SK-N-SH (cell line): ENCODE measurements around the gene HEXD. TPM values are rescaled to one million over a fixed set of nuclear protein-coding genes. Genes with fewer than 3 reads are reported as not detected.

ENCODE experiments used
- CTCF ChIA-PET: fragments of 300-600, 350-600 bp; formaldehyde crosslinking; extraction: SDS; loops from one replicate; lab custom pipeline; 2021; lab: Yijun Ruan, JAX
- POLR2A ChIA-PET: fragments of 350-600 bp; sonication (Branson Sonifier 250); formaldehyde crosslinking; extraction: SDS; loops from one replicate; lab custom pipeline; 2020; ENCODE audit warnings: antibody characterized with exemption, inconsistent platforms; lab: Yijun Ruan, JAX
- DNase-seq: peaks from one replicate; pipeline ENCODE4 v3.0.0; 2012
- H2AFZ ChIP-seq: fragments of 200-600 bp; sonication (generic); 2 replicates; pipeline ENCODE4 v1.8.1; 2016; ENCODE audit warnings: antibody characterized with exemption, mild to moderate bottlenecking, low read depth
- H3F3A ChIP-seq: fragments of 200-600 bp; sonication (generic); replicated peaks from 2 replicates; pipeline ENCODE3; 2016; ENCODE audit warnings: antibody characterized with exemption, mild to moderate bottlenecking; ENCODE audit not compliant: insufficient read depth
- H3K27ac ChIP-seq, 2 experiments: fragments of 200-500 bp in 1 of 2; fragments of 200-600 bp in 1 of 2; sonication (Bioruptor generic) in 1 of 2; sonication (generic), shearing (Covaris generic) in 1 of 2; 2 replicates each; pipeline versions ENCODE4 v1.5.1 to v1.6.1; 2014 to 2016; ENCODE audit warnings: low read depth in 2 of 2, inconsistent platforms in 1 of 2, low read length in 1 of 2, mild to moderate bottlenecking in 1 of 2, mixed read lengths in 1 of 2
- H3K27me3 ChIP-seq: fragments of 200-600 bp; sonication (generic), shearing (Covaris generic); 2 replicates; pipeline ENCODE4 v1.6.1; 2016; ENCODE audit warnings: mixed run types; ENCODE audit not compliant: insufficient read depth
- H3K36me3 ChIP-seq, 2 experiments: fragments of 200-500 bp in 1 of 2; fragments of 200-600 bp in 1 of 2; sonication (Bioruptor generic) in 1 of 2; sonication (generic) in 1 of 2; replicated peaks in 1 of 2; 2 replicates each; pipeline versions ENCODE3 to v1.5.1; 2014 to 2016; ENCODE audit warnings: low read length in 1 of 2, mild to moderate bottlenecking in 1 of 2; ENCODE audit not compliant: insufficient read depth in 2 of 2, control insufficient read depth in 1 of 2
- H3K4me1 ChIP-seq, 2 experiments: fragments of 200-500 bp in 1 of 2; fragments of 200-600 bp in 1 of 2; sonication (Bioruptor generic) in 1 of 2; sonication (generic), shearing (Covaris generic) in 1 of 2; 2 replicates each; pipeline versions ENCODE4 v1.5.1 to v1.6.1; 2014 to 2016; ENCODE audit warnings: low read depth in 1 of 2, low read length in 1 of 2, mixed run types in 1 of 2; ENCODE audit not compliant: insufficient read depth in 2 of 2, control insufficient read depth in 1 of 2
- H3K4me2 ChIP-seq: fragments of 200-600 bp; sonication (generic), shearing (Covaris generic); 2 replicates; pipeline ENCODE4 v1.6.1; 2017; ENCODE audit warnings: mixed run types
- H3K4me3 ChIP-seq, 2 experiments: fragments of 200-500 bp in 1 of 2; fragments of 200-600 bp in 1 of 2; sonication (Bioruptor generic) in 1 of 2; sonication (generic), shearing (Covaris generic) in 1 of 2; 2 replicates each; pipeline versions ENCODE4 v1.5.1 to v1.8.1; 2014 to 2016; ENCODE audit warnings: low read depth in 2 of 2, inconsistent platforms in 1 of 2, low read length in 1 of 2, mild to moderate bottlenecking in 1 of 2, mixed read lengths in 1 of 2, moderate library complexity in 1 of 2
- H3K79me2 ChIP-seq: fragments of 200-600 bp; sonication (generic); 2 replicates; pipeline ENCODE4 v1.8.1; 2017; ENCODE audit warnings: mild to moderate bottlenecking; ENCODE audit not compliant: insufficient read depth
- H3K9ac ChIP-seq: fragments of 200-600 bp; sonication (generic); 2 replicates; pipeline ENCODE4 v1.6.1; 2017; ENCODE audit warnings: mixed run types
- H3K9me2 ChIP-seq: fragments of 200-600 bp; sonication (generic); 2 replicates; pipeline ENCODE4 v1.6.1; 2017; ENCODE audit warnings: mixed run types
- H3K9me3 ChIP-seq: fragments of 200-600 bp; sonication (generic); 2 replicates; pipeline ENCODE4 v1.6.1; 2017; ENCODE audit warnings: mixed run types, mild to moderate bottlenecking, moderate library complexity
- H4K20me1 ChIP-seq: fragments of 200-600 bp; sonication (generic); 2 replicates; pipeline ENCODE4 v1.6.1; 2017; ENCODE audit warnings: mild to moderate bottlenecking, mixed run types; ENCODE audit not compliant: insufficient read depth
- ELF1 ChIP-seq: IDR thresholded peaks from 2 replicates; pipeline ENCODE4 v1.4.0; 2012
- EP300 ChIP-seq, 2 experiments: IDR thresholded peaks; 2 replicates each; pipeline versions ENCODE4 v1.4.0 to v1.6.1; 2012; ENCODE audit warnings: borderline replicate concordance in 1 of 2, low read depth in 1 of 2, low read length in 1 of 2
- FOXJ3 ChIP-seq: sonication (generic); formaldehyde crosslinking; IDR thresholded peaks from 2 replicates; pipeline ENCODE4 v1.5.1; 2020; ENCODE audit warnings: mild to moderate bottlenecking, missing genetic modification reagents
- NFIC ChIP-seq: IDR thresholded peaks from 2 replicates; pipeline ENCODE4 v1.4.0; 2012; ENCODE audit warnings: borderline replicate concordance
- NRF1 ChIP-seq: IDR thresholded peaks from 2 replicates; pipeline ENCODE4 v1.6.1; 2012; ENCODE audit warnings: low read depth, mild to moderate bottlenecking, low read length
- POLR2AphosphoS5 ChIP-seq: IDR thresholded peaks from 2 replicates; pipeline ENCODE4 v1.6.1; 2012; ENCODE audit warnings: low read depth, low read length
- RCOR1 ChIP-seq: fragments of 150-350 bp; IDR thresholded peaks from 2 replicates; pipeline ENCODE4 v1.6.1; 2017; ENCODE audit warnings: antibody characterized with exemption, low read length
- RFX5 ChIP-seq: IDR thresholded peaks from 2 replicates; pipeline ENCODE4 v1.6.1; 2012; ENCODE audit warnings: mild to moderate bottlenecking, improper control_type of control experiment, low read length
- SMC3 ChIP-seq: IDR thresholded peaks from 2 replicates; pipeline ENCODE4 v1.6.1; 2012; ENCODE audit warnings: low read depth, low read length, improper control_type of control experiment
- TAF1 ChIP-seq: IDR thresholded peaks from 2 replicates; pipeline ENCODE4 v1.6.1; 2012; ENCODE audit warnings: low read depth, mild to moderate bottlenecking, low read length, moderate library complexity, borderline replicate concordance
- TCF12 ChIP-seq: IDR thresholded peaks from 2 replicates; pipeline ENCODE4 v1.4.0; 2012
- TEAD4 ChIP-seq: IDR thresholded peaks from 2 replicates; pipeline ENCODE4 v1.4.0; 2012; ENCODE audit warnings: mild to moderate bottlenecking, borderline replicate concordance; ENCODE audit not compliant: insufficient read depth
- YY1 ChIP-seq: IDR thresholded peaks from 2 replicates; pipeline ENCODE4 v1.4.0; 2012; ENCODE audit warnings: low read depth, mild to moderate bottlenecking
- whole genome bisulfite sequencing: methylation state at CpG from one replicate; pipeline ENCODE4 v1.1.6; 2017; ENCODE audit warnings: low lambda C conversion rate; 5-methylcytosine and 5-hydroxymethylcytosine counted together
- polyA plus RNA-seq, 3 experiments: library from polyadenylated mRNA; depleted of rRNA; stranded (reverse); fragments of >200 nt; gene quantifications; 2 replicates each; pipeline ENCODE4 v1.2.3, GENCODE V29; 2012
- TF ChIP-seq, protein P1 (sequence below): IDR thresholded peaks from 2 replicates; pipeline ENCODE4 v1.4.0; 2012; ENCODE audit warnings: low read depth, borderline replicate concordance
- TF ChIP-seq, protein P2 (sequence below): fragments of 200-600 bp; sonication (generic); IDR thresholded peaks from 2 replicates; pipeline ENCODE4 v1.6.1; 2017; ENCODE audit warnings: antibody characterized with exemption, mild to moderate bottlenecking, moderate library complexity
- TF ChIP-seq, protein P3 (sequence below): IDR thresholded peaks from 2 replicates; pipeline ENCODE4 v1.6.1; 2012; ENCODE audit warnings: mild to moderate bottlenecking, low read depth, low read length, moderate library complexity
- TF ChIP-seq, protein P4 (sequence below): fragments of 150-350 bp; IDR thresholded peaks from 2 replicates; pipeline ENCODE4 v1.6.1; 2016; ENCODE audit warnings: mild to moderate bottlenecking, low read depth, low read length

The HEXD gene
- polyA plus RNA-seq, 1 of the 3 experiments (the other 2 are of a cell fraction), result 38.8 TPM

DNA sequence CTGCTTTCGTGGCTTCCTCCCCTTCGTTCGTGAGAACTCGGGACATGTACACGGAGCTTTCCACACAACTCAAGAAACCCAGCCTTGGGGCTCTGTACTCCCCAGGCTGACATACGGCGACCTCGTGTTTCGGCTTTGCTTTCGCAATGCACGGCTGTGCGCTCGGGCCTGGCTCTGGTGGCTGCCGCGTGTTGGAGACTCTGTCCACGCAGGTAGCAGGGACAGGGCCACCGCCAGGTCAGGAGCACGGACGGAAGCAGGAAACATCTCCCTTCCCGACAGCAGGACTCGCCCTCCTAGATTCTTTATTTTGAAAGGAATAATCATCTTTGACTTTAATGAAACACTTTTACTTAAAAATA is 29.2 kb upstream of the HEXD start:
- Histone ChIP-seq H3K4me1 (peaks cover 6 to 43% of the 10 kb centered on the region in 2 experiments; a peak in 2 of 4 replicates), H3K9me3 (no peaks in the 10 kb centered on the region), H3F3A (peaks cover 4% of the 10 kb centered on the region), H3K27ac (no peak overlapping the region), H3K79me2 (no peaks in the 10 kb centered on the region), H4K20me1 (peaks cover 8% of the 10 kb centered on the region; the same call in 1 of the 2 replicates), H3K27me3 (no peaks in the 10 kb centered on the region), H3K9me2 (no peaks in the 10 kb centered on the region), H3K9ac (no peak overlapping the region), H2AFZ (no peak overlapping the region), H3K4me3 (no peak overlapping the region), H3K36me3 (peaks cover 0 to 2% of the 10 kb centered on the region in 2 experiments), H3K4me2 (no peak overlapping the region)
- no peak for DNase-seq
- no peak for TF ChIP-seq RFX5
- no peak for TF ChIP-seq NRF1
- no peak for TF ChIP-seq EP300 (IDR thresholded peaks at IDR 0.05; ENCODE audit: borderline replicate concordance in 1 of 2, low read depth in 1 of 2, low read length in 1 of 2)
- TF ChIP-seq TEAD4, result no peak
- TF ChIP-seq, protein P1, sequence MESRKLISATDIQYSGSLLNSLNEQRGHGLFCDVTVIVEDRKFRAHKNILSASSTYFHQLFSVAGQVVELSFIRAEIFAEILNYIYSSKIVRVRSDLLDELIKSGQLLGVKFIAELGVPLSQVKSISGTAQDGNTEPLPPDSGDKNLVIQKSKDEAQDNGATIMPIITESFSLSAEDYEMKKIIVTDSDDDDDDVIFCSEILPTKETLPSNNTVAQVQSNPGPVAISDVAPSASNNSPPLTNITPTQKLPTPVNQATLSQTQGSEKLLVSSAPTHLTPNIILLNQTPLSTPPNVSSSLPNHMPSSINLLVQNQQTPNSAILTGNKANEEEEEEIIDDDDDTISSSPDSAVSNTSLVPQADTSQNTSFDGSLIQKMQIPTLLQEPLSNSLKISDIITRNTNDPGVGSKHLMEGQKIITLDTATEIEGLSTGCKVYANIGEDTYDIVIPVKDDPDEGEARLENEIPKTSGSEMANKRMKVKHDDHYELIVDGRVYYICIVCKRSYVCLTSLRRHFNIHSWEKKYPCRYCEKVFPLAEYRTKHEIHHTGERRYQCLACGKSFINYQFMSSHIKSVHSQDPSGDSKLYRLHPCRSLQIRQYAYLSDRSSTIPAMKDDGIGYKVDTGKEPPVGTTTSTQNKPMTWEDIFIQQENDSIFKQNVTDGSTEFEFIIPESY, result no peak
- TF ChIP-seq, protein P2, sequence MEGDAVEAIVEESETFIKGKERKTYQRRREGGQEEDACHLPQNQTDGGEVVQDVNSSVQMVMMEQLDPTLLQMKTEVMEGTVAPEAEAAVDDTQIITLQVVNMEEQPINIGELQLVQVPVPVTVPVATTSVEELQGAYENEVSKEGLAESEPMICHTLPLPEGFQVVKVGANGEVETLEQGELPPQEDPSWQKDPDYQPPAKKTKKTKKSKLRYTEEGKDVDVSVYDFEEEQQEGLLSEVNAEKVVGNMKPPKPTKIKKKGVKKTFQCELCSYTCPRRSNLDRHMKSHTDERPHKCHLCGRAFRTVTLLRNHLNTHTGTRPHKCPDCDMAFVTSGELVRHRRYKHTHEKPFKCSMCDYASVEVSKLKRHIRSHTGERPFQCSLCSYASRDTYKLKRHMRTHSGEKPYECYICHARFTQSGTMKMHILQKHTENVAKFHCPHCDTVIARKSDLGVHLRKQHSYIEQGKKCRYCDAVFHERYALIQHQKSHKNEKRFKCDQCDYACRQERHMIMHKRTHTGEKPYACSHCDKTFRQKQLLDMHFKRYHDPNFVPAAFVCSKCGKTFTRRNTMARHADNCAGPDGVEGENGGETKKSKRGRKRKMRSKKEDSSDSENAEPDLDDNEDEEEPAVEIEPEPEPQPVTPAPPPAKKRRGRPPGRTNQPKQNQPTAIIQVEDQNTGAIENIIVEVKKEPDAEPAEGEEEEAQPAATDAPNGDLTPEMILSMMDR, result no peak
- CTCF ChIA-PET, result interaction anchor here (0.9 to 1.9 kb wide), 2 partner anchors 10 to 30 kb away, joined by 4 to 6 read pairs; no protein-coding TSS in a partner anchor
- POLR2A ChIA-PET, result no interaction called here
- WGBS, result 89% methylated on average over 21 of the region's 21 CpGs

DNA sequence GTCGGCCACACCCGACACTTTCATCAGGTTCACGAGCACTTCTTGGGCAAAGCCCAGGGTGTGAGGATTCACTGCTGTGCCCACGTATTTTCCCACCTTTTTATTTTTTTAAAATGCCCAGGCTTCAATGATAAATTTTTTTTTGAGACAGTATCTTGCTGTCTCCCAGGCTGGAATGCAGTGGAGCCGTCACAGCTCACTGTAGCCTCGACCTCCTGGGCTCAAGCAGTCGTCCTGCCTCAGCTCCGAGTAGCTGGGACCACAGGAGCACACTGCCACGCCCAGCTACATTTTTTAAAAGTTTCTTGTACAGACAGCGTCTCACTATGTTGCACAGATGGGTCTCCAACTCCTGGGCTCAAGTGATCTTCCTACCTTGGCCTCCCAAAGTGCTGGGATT is 28.8 kb upstream of the HEXD start:
- H3K27ac ChIP-seq, result no peak overlapping the region
- H3K79me2 ChIP-seq, result no peaks in the 10 kb centered on the region
- no peak overlapping the region for H3K9ac ChIP-seq
- CTCF ChIA-PET, result no interaction called here
- H2AFZ ChIP-seq, result no peak overlapping the region
- no peak for DNase-seq
- no peak overlapping the region for H3K4me2 ChIP-seq
- H3K4me3 ChIP-seq, result no peak overlapping the region
- H4K20me1 ChIP-seq, result peaks cover 8% of the 10 kb centered on the region; the same call in 1 of the 2 replicates
- H3F3A ChIP-seq, result peaks cover 4% of the 10 kb centered on the region
- H3K36me3 ChIP-seq, result peaks cover 0 to 2% of the 10 kb centered on the region in 2 experiments
- H3K4me1 ChIP-seq, result peaks cover 6 to 38% of the 10 kb centered on the region in 2 experiments; a peak in 2 of 4 replicates
- no peaks in the 10 kb centered on the region for H3K27me3 ChIP-seq
- no peaks in the 10 kb centered on the region for H3K9me3 ChIP-seq
- no peaks in the 10 kb centered on the region for H3K9me2 ChIP-seq
- 89% methylated on average over 10 of the region's 10 CpGs for WGBS
- POLR2A ChIA-PET, result no interaction called here
- TF ChIP-seq FOXJ3 (CRISPR knock-in tag), result no peak
- TF ChIP-seq, protein P3, sequence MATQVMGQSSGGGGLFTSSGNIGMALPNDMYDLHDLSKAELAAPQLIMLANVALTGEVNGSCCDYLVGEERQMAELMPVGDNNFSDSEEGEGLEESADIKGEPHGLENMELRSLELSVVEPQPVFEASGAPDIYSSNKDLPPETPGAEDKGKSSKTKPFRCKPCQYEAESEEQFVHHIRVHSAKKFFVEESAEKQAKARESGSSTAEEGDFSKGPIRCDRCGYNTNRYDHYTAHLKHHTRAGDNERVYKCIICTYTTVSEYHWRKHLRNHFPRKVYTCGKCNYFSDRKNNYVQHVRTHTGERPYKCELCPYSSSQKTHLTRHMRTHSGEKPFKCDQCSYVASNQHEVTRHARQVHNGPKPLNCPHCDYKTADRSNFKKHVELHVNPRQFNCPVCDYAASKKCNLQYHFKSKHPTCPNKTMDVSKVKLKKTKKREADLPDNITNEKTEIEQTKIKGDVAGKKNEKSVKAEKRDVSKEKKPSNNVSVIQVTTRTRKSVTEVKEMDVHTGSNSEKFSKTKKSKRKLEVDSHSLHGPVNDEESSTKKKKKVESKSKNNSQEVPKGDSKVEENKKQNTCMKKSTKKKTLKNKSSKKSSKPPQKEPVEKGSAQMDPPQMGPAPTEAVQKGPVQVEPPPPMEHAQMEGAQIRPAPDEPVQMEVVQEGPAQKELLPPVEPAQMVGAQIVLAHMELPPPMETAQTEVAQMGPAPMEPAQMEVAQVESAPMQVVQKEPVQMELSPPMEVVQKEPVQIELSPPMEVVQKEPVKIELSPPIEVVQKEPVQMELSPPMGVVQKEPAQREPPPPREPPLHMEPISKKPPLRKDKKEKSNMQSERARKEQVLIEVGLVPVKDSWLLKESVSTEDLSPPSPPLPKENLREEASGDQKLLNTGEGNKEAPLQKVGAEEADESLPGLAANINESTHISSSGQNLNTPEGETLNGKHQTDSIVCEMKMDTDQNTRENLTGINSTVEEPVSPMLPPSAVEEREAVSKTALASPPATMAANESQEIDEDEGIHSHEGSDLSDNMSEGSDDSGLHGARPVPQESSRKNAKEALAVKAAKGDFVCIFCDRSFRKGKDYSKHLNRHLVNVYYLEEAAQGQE, result no peak
- TF ChIP-seq ELF1, result no peak
- no peak for TF ChIP-seq TEAD4
- TF ChIP-seq SMC3, result no peak
- no peak for TF ChIP-seq NFIC
- TF ChIP-seq, protein P4, sequence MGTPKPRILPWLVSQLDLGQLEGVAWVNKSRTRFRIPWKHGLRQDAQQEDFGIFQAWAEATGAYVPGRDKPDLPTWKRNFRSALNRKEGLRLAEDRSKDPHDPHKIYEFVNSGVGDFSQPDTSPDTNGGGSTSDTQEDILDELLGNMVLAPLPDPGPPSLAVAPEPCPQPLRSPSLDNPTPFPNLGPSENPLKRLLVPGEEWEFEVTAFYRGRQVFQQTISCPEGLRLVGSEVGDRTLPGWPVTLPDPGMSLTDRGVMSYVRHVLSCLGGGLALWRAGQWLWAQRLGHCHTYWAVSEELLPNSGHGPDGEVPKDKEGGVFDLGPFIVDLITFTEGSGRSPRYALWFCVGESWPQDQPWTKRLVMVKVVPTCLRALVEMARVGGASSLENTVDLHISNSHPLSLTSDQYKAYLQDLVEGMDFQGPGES, result no peak
- TF ChIP-seq YY1, result no peak
- TF ChIP-seq RCOR1, result no peak
- no peak for TF ChIP-seq TAF1
- TF ChIP-seq EP300 (IDR thresholded peaks at IDR 0.05; ENCODE audit: borderline replicate concordance in 1 of 2, low read depth in 1 of 2, low read length in 1 of 2), result no peak
- TF ChIP-seq POLR2AphosphoS5, result no peak
- TF ChIP-seq, protein P2, result no peak
- TF ChIP-seq TCF12, result no peak
